ENCODE measurements around the gene KCNG4.

KCNG4 gene

DNA sequence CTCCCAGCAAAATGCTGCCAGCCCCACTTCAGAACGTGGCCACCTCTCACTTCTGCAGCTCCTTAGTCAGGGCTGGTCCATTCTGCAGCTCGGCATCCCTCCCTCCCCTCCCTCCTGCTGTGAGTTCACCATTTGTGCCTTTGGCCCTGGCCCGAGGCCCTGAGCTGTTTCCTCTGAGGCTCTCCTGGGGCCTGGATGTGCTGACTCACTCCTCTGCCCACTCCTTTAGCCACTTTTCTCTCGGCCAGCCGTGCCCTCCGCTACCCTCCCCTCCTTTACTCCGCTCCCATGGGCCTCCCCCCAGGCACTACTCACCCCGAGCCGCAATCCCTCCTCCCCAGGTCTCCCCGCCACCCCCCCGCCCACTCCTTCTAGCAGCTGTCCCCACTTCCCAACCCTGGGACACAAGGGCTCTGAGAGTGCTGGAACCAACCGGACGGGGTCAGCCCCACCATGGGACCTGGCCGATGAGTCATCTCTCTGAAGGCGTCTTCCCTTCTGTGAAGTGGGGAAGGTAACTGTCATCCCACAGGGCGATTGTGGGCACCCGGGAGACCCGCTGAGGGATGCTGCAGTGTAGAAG, 11.5 kb downstream of the KCNG4 start:
- in situ Hi-C loops (cut with MboI; ENCODE audit: low pct_unique_long_range_greater_than_20kb, low sequenced_read_pairs, unreplicated experiment): no loop called here
- TF ChIP-seq CTCF (IDR thresholded peaks at IDR 0.05; ENCODE audit: extremely low read depth, insufficient read depth, missing control alignments): no peak
- DNase-seq (ENCODE audit: low spot score): no peak

DNA sequence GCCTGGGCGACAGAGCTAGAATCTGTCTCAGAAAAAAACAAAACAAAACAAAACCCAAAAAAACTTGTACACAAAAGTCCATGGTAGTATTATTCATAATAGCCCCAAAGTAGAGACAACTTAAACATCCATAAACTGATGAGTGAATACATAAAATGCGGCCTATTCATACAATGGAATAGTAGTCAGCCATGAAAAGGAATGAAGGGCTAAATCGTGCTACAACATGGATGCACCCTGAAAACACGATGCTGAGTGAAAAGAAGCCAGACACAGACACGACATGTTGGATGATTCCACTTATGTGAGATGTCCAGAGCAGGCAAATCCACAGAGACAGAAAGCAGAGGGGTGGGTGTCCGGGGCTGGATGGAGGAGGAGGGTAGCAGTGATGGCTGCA, 12.3 kb downstream of the KCNG4 start:
- in situ Hi-C loops (cut with MboI; ENCODE audit: low pct_unique_long_range_greater_than_20kb, low sequenced_read_pairs, unreplicated experiment): no loop called here
- TF ChIP-seq CTCF (IDR thresholded peaks at IDR 0.05; ENCODE audit: extremely low read depth, insufficient read depth, missing control alignments): no peak
- no peak for DNase-seq (ENCODE audit: low spot score)

GRCh38 chr16:84226026-84226425, 13.8 kb downstream of the KCNG4 start:
- no peak for DNase-seq (ENCODE audit: low spot score)
- no peak for TF ChIP-seq CTCF (IDR thresholded peaks at IDR 0.05; ENCODE audit: extremely low read depth, insufficient read depth, missing control alignments)
- in situ Hi-C loops (cut with MboI; ENCODE audit: low pct_unique_long_range_greater_than_20kb, low sequenced_read_pairs, unreplicated experiment): no loop called here

- no peak for DNase-seq (ENCODE audit: low spot score)
- in situ Hi-C loops (cut with MboI; ENCODE audit: low pct_unique_long_range_greater_than_20kb, low sequenced_read_pairs, unreplicated experiment): no loop called here
- TF ChIP-seq CTCF (IDR thresholded peaks at IDR 0.05; ENCODE audit: extremely low read depth, insufficient read depth, missing control alignments): no peak
These were observed 14.2 kb downstream of the KCNG4 start for GRCh38 chr16:84225571-84225970.

- in situ Hi-C loops (cut with MboI; ENCODE audit: low pct_unique_long_range_greater_than_20kb, low sequenced_read_pairs, unreplicated experiment): no loop called here
- TF ChIP-seq CTCF (IDR thresholded peaks at IDR 0.05; ENCODE audit: extremely low read depth, insufficient read depth, missing control alignments): no peak
- no peak for DNase-seq (ENCODE audit: low spot score)
These were observed 14.7 kb downstream of the KCNG4 start for GRCh38 chr16:84225126-84225525.

GRCh38 chr16:84224554-84224953, 15.3 kb downstream of the KCNG4 start:
- in situ Hi-C loops (cut with MboI; ENCODE audit: low pct_unique_long_range_greater_than_20kb, low sequenced_read_pairs, unreplicated experiment): no loop called here
- TF ChIP-seq CTCF (IDR thresholded peaks at IDR 0.05; ENCODE audit: extremely low read depth, insufficient read depth, missing control alignments): no peak
- no peak for DNase-seq (ENCODE audit: low spot score)

DNA sequence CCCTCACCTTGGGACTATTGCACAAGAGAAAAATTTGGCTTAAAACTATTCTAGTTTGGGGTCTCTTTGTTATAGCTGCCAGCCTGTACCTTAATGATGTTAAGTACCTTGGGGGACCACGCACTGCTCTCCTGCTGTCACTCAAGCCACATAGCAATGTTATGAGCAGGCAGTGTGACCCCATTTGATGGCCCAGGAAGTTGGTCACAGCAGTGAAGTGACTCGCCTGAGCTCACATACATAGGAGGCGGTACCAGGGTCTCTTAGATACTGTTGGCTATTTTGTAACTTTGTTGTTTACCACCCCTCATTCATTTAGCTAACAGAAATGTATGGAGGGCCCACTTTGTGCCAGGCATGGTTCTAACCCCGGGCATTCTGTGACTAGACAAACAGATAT, 16.4 kb downstream of the KCNG4 start:
- no peak for TF ChIP-seq CTCF (IDR thresholded peaks at IDR 0.05; ENCODE audit: extremely low read depth, insufficient read depth, missing control alignments)
- no peak for DNase-seq (ENCODE audit: low spot score)
- in situ Hi-C loops (cut with MboI; ENCODE audit: low pct_unique_long_range_greater_than_20kb, low sequenced_read_pairs, unreplicated experiment): no loop called here

All from GM13977 (cell line).